ENCODE results near the gene ULK4.

Gene ULK4

GRCh38 chr3:41424543-41425300 is 537.2 kb downstream of the ULK4 start:
- no peak for TF ChIP-seq SPI1 (IDR thresholded peaks at IDR 0.05; ENCODE audit: borderline replicate concordance, low read depth)
- TF ChIP-seq CTCF (IDR thresholded peaks at IDR 0.05; ENCODE audit: insufficient read depth, low read length): no peak
- TF ChIP-seq GABPA (IDR thresholded peaks at IDR 0.05; ENCODE audit: low read depth): no peak
- TF ChIP-seq REST (IDR thresholded peaks at IDR 0.05; ENCODE audit: insufficient replicate concordance, low read depth): no peak
- no peak for TF ChIP-seq POLR2AphosphoS5 (IDR thresholded peaks at IDR 0.05; ENCODE audit: low read depth)
- Histone ChIP-seq H3K27me3 (ENCODE audit: insufficient read depth, poor library complexity, severe bottlenecking) (no peaks in the 10 kb centered on the region), H3K27ac (replicated peaks) (no peak overlapping the region), H3K4me3 (replicated peaks; ENCODE audit: insufficient read depth, low read length) (no peak overlapping the region)
- DNase-seq (ENCODE audit: low read depth in 1 of 2, low spot score in 1 of 2): no peak

DNA sequence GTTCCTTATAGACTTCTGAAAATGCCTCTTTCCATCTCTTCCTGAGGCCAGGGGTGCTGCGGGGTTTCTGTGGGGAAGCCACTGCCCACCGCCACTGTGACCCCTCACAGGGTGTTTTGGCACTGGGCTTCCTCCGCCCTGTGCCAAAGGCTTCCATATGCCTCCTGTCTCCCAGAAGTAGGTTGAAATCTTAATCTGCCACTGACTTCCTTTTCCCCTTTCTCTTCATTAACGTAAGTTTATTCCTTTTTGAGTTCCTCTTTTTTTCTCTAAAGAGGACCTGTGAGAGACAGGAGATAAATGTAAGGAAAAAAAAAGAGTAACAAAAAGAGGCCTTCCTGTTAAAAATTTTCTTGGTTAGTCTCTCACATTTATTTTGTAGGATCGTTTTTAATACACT is 542.1 kb downstream of the ULK4 start:
- Histone ChIP-seq H3K27me3 (ENCODE audit: insufficient read depth, poor library complexity, severe bottlenecking) (no peaks in the 10 kb centered on the region), H3K27ac (replicated peaks) (no peak overlapping the region), H3K4me3 (replicated peaks; ENCODE audit: insufficient read depth, low read length) (no peak overlapping the region)
- TF ChIP-seq REST (IDR thresholded peaks at IDR 0.05; ENCODE audit: insufficient replicate concordance, low read depth) (no peak), GABPA (IDR thresholded peaks at IDR 0.05; ENCODE audit: low read depth) (no peak), POLR2AphosphoS5 (IDR thresholded peaks at IDR 0.05; ENCODE audit: low read depth) (no peak), CTCF (IDR thresholded peaks at IDR 0.05; ENCODE audit: insufficient read depth, low read length) (no peak), SPI1 (IDR thresholded peaks at IDR 0.05; ENCODE audit: borderline replicate concordance, low read depth) (peak; percentile 96)
- no peak for DNase-seq (ENCODE audit: low read depth in 1 of 2, low spot score in 1 of 2)

- no peak for TF ChIP-seq POLR2AphosphoS5 (IDR thresholded peaks at IDR 0.05; ENCODE audit: low read depth)
- Histone ChIP-seq H3K27ac (replicated peaks) (no peak overlapping the region), H3K4me3 (replicated peaks; ENCODE audit: insufficient read depth, low read length) (no peak overlapping the region), H3K27me3 (ENCODE audit: insufficient read depth, poor library complexity, severe bottlenecking) (no peaks in the 10 kb centered on the region)
- no peak for DNase-seq (ENCODE audit: low read depth in 1 of 2, low spot score in 1 of 2)
Observed at GRCh38 chr3:41418961-41419691, 542.8 kb downstream of the ULK4 start.

DNA sequence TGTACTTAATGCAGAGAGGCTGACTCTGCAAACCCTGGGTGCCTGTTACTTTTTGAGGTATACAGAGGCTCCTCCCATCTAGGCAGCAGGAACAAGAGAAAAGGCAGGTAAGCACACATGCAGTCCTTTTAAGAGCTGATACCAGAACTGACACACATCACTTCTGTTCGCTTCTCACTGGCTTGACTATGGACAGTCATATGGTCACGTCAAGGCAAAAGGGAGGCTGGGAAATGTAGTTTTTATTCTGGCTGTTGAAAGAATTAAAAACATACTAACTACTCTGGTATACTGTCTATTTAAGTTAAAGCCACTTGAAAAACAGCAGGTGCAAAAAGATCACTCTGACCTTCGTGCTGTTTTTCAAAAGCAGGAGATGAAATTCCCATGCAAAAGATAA is 544.3 kb downstream of the ULK4 start:
- Histone ChIP-seq H3K4me3 (replicated peaks; ENCODE audit: insufficient read depth, low read length) (no peak overlapping the region), H3K27me3 (ENCODE audit: insufficient read depth, poor library complexity, severe bottlenecking) (no peaks in the 10 kb centered on the region), H3K27ac (replicated peaks) (no peak overlapping the region)
- no peak for DNase-seq (ENCODE audit: low read depth in 1 of 2, low spot score in 1 of 2)
- TF ChIP-seq REST (IDR thresholded peaks at IDR 0.05; ENCODE audit: insufficient replicate concordance, low read depth) (no peak), GABPA (IDR thresholded peaks at IDR 0.05; ENCODE audit: low read depth) (no peak), CTCF (IDR thresholded peaks at IDR 0.05; ENCODE audit: insufficient read depth, low read length) (no peak), SPI1 (IDR thresholded peaks at IDR 0.05; ENCODE audit: borderline replicate concordance, low read depth) (no peak), POLR2AphosphoS5 (IDR thresholded peaks at IDR 0.05; ENCODE audit: low read depth) (no peak)
